Prostate gland (tissue), 2 donors: ENCODE data around the gene ABI3BP.
A peak's percentile ranks its signal among the peaks of the same experiment; 100 is the strongest.

Experiments
- POLR2AphosphoS5 ChIP-seq: sonication (generic); formaldehyde crosslinking; IDR thresholded peaks from one replicate; pipeline ENCODE4 v1.6.1; 2017; ENCODE audit warnings: antibody characterized with exemption
- TF ChIP-seq, protein P1 (sequence below), 4 experiments: fragments of 200-600 bp in 2 of 4; fragments of 450-650 bp in 2 of 4; sonication (generic) in 2 of 4; IDR thresholded peaks; 1 replicate in 3 of 4; 2 replicates in 1 of 4; pipeline ENCODE4 v1.5.1; 2016 to 2019; ENCODE audit warnings: antibody characterized with exemption in 4 of 4, mild to moderate bottlenecking in 2 of 4, moderate library complexity in 2 of 4

DNA sequence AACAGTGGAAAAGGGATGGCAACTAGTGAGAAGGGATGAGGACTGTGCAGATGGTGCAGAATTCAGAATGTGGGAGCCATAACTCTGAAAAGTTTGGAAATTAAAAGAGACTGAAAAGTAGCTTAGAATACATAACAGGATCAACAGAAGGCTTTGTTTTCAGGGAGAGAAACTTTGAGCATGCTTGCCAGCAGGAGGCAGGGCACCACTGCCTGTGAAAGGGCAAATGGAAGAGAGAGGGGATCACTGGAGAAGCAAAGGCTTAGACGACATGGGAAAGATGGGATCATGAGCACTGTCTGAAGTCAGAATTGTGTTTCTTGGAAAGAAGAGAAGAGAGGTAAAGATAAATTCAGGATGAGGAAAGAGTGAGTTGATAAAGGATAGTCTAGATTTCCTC, 99.6 kb downstream of the ABI3BP start:
- TF ChIP-seq, protein P1, sequence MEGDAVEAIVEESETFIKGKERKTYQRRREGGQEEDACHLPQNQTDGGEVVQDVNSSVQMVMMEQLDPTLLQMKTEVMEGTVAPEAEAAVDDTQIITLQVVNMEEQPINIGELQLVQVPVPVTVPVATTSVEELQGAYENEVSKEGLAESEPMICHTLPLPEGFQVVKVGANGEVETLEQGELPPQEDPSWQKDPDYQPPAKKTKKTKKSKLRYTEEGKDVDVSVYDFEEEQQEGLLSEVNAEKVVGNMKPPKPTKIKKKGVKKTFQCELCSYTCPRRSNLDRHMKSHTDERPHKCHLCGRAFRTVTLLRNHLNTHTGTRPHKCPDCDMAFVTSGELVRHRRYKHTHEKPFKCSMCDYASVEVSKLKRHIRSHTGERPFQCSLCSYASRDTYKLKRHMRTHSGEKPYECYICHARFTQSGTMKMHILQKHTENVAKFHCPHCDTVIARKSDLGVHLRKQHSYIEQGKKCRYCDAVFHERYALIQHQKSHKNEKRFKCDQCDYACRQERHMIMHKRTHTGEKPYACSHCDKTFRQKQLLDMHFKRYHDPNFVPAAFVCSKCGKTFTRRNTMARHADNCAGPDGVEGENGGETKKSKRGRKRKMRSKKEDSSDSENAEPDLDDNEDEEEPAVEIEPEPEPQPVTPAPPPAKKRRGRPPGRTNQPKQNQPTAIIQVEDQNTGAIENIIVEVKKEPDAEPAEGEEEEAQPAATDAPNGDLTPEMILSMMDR (IDR thresholded peaks at IDR 0.05) = peak in 3 of 4 experiments; percentile 26 to 47 (median 40)
- no peak for TF ChIP-seq POLR2AphosphoS5
